Stomach smooth muscle (tissue), 2 donors: ENCODE results near the gene RAD51B.
A peak's percentile ranks its signal among the peaks of the same experiment; 100 is the strongest.

ENCODE experiments used
- H3K27ac ChIP-seq: one replicate; pipeline ENCODE4 v1.7.0; 2013; ENCODE audit warnings: mild to moderate bottlenecking, low read length, inconsistent platforms
- H3K27me3 ChIP-seq, 2 donors: one replicate each; pipeline ENCODE4 v1.7.0; 2013; ENCODE audit warnings: low read length in 2 of 2; ENCODE audit not compliant: insufficient read depth in 2 of 2, control insufficient read depth in 1 of 2
- H3K36me3 ChIP-seq, 2 donors: one replicate each; pipeline ENCODE4 v1.7.0; 2013; ENCODE audit warnings: low read length in 2 of 2; ENCODE audit not compliant: control insufficient read depth in 2 of 2, insufficient read depth in 2 of 2
- H3K4me1 ChIP-seq: one replicate; pipeline ENCODE4 v1.7.0; 2013; ENCODE audit warnings: low read length; ENCODE audit not compliant: control insufficient read depth, insufficient read depth
- H3K4me3 ChIP-seq, 2 donors: one replicate each; pipeline ENCODE4 v1.7.0; 2013; ENCODE audit warnings: low read length in 2 of 2
- H3K9ac ChIP-seq, 2 donors: one replicate each; pipeline ENCODE4 v1.7.0; 2013; ENCODE audit warnings: low read length in 2 of 2, mild to moderate bottlenecking in 1 of 2
- H3K9me3 ChIP-seq, 2 donors: one replicate each; pipeline ENCODE4 v1.7.0; 2013; ENCODE audit warnings: low read length in 2 of 2; ENCODE audit not compliant: control insufficient read depth in 2 of 2
- donor health status: healthy.
- donor health status: Pancreatic carcinoma.

The RAD51B gene

GRCh38 chr14:68583548-68584280 is 764.1 kb downstream of the RAD51B start:
- H3K9ac ChIP-seq, result no peak overlapping the region
- no peaks in the 10 kb centered on the region for H3K27me3 ChIP-seq
- H3K4me3 ChIP-seq, result no peak overlapping the region
- no peaks in the 10 kb centered on the region for H3K9me3 ChIP-seq
- peaks cover 37% of the 10 kb centered on the region for H3K4me1 ChIP-seq
- no peak overlapping the region for H3K27ac ChIP-seq
- H3K36me3 ChIP-seq, result no peaks in the 10 kb centered on the region

DNA sequence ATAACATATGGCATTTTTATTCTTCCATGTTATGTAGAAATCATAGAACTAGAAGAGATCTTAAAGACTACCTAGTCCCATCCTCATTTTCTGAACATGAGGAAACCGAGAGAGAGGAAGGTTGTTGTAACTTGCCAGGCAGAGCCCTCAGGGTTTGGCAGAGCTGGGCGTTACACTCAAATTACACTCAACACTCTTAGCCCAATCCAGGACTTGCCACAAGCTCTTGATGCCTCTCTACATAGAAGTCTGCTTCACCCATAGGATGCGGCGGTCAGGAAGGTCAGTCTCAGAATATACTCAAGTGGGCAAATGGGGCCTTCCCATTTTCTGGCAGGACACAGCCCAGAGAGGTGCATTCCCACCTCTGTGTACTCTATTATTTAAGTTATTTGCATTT is 765.2 kb downstream of the RAD51B start:
- Histone ChIP-seq H3K4me3 (no peak overlapping the region), H3K27me3 (no peaks in the 10 kb centered on the region), H3K4me1 (peaks cover 47% of the 10 kb centered on the region), H3K9me3 (no peaks in the 10 kb centered on the region), H3K27ac (peak overlapping the region; percentile 82), H3K36me3 (no peaks in the 10 kb centered on the region), H3K9ac (no peak overlapping the region)

DNA sequence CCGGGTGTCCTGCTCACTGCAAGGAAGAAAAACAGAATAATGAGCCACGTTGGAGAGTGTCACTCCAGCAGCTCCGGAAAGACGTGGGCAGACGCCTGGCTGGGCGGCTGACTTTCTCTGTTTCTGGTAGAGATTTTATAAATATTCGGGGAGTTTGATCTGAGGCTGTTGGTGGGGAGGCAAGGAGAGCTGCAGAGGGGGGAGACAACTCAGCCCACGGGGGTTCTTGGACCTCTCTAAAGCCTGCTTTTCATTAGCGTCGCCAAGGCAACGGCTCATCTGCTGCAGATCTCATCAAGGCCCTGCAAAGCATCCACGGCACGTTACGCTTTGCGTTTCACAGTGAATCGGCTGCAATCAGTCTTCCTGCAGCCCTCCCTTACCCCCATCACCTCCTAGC is 766.1 kb downstream of the RAD51B start:
- Histone ChIP-seq H3K4me3 (peak overlapping the region in 1 of 2 donors; percentile 39), H3K27me3 (no peaks in the 10 kb centered on the region), H3K9ac (peak overlapping the region in 1 of 2 donors; percentile 29), H3K4me1 (peaks cover 52% of the 10 kb centered on the region), H3K27ac (peak overlapping the region; percentile 82), H3K9me3 (no peaks in the 10 kb centered on the region), H3K36me3 (no peaks in the 10 kb centered on the region)

DNA sequence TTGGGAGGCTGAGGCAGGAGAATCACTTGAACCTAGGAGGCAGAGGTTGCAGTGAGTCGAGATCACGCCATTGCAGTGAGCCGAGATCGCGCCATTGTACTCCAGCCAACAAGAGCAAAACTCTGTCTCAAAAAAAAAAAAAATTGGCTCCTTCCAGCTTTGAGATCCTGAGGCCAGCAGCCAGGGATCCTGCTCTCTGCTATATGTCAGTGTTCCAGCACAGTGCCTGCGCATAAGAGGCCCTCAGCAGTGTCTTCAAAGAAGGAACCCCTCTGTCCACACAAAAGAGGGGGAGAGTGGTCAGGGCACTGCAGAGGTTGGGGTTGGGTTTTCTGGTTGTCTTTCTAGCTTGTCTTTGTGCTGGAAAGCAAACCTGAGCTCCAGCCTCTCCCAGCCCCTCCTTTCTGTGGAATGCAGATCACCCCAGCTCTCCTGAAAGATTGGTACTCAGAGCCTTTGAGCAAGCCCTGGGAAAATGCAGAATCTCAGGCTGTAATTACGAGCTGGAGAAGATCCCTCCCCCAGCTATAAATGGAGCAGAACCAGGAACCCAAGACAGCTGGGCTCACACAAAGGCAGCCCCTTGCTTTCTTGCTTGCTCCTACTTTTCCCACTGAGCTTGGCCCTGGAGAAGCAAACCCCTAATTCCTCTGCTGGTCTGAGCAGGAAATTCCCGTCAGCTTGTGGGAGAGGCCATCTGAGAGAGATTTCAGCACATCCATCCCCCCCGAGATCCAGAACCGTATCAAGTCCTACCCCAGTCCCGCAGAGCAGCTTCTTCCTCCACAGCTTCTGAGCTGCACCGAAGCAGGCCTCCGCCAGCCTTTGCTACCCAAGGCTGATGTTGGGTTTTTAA is 767.5 kb downstream of the RAD51B start:
- H3K4me1 ChIP-seq, result peaks cover 59% of the 10 kb centered on the region
- peak overlapping the region; percentile 82 for H3K27ac ChIP-seq
- H3K9ac ChIP-seq, result peak overlapping the region; percentile 23 to 29
- H3K4me3 ChIP-seq, result peak overlapping the region in 1 of 2 donors; percentile 15
- no peaks in the 10 kb centered on the region for H3K9me3 ChIP-seq
- H3K36me3 ChIP-seq, result no peaks in the 10 kb centered on the region
- H3K27me3 ChIP-seq, result no peaks in the 10 kb centered on the region

- H3K4me1 ChIP-seq, result peaks cover 59% of the 10 kb centered on the region
- no peaks in the 10 kb centered on the region for H3K9me3 ChIP-seq
Observed at GRCh38 chr14:68587931-68588330, 768.4 kb downstream of the RAD51B start.

GRCh38 chr14:68589447-68590200 is 770.0 kb downstream of the RAD51B start:
- Histone ChIP-seq H3K27ac (peak overlapping the region; percentile 82), H3K4me3 (peak overlapping the region in 1 of 2 donors; percentile 47), H3K9me3 (no peaks in the 10 kb centered on the region), H3K36me3 (no peaks in the 10 kb centered on the region), H3K9ac (peak overlapping the region; percentile 19 to 64), H3K27me3 (no peaks in the 10 kb centered on the region), H3K4me1 (peaks cover 59% of the 10 kb centered on the region)

More at GRCh38 chr14:68587931-68588330, 768.4 kb downstream of the RAD51B start:
- H3K36me3 ChIP-seq, result no peaks in the 10 kb centered on the region
- peak overlapping the region; percentile 82 for H3K27ac ChIP-seq
- H3K4me3 ChIP-seq, result no peak overlapping the region
- peak overlapping the region in 1 of 2 donors; percentile 29 for H3K9ac ChIP-seq
- no peaks in the 10 kb centered on the region for H3K27me3 ChIP-seq

DNA sequence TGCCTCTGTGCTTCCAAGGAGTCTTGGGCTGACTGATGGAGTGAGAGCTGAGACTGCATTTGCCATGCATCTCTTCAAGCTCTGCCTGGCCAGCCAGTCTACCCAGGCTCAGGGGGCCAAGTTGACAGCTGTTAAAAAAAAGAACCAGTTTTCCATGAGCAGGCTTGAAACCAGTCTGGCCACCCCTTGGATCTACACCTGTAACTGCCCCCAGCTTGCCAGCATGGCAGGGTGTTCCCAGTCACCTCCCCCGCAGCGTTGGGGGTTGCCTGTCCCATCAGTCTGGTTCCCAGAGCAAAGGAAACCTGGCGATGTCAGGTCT is 770.6 kb downstream of the RAD51B start:
- Histone ChIP-seq H3K27ac (peak overlapping the region; percentile 82), H3K9ac (peak overlapping the region; percentile 19 to 51), H3K9me3 (no peaks in the 10 kb centered on the region), H3K4me3 (no peak overlapping the region), H3K4me1 (peaks cover 58% of the 10 kb centered on the region), H3K27me3 (no peaks in the 10 kb centered on the region), H3K36me3 (no peaks in the 10 kb centered on the region)

GRCh38 chr14:68591786-68592185 is 772.2 kb downstream of the RAD51B start:
- Histone ChIP-seq H3K4me3 (no peak overlapping the region), H3K4me1 (peaks cover 48% of the 10 kb centered on the region), H3K36me3 (no peaks in the 10 kb centered on the region), H3K9me3 (no peaks in the 10 kb centered on the region), H3K27me3 (no peaks in the 10 kb centered on the region), H3K9ac (no peak overlapping the region), H3K27ac (no peak overlapping the region)

DNA sequence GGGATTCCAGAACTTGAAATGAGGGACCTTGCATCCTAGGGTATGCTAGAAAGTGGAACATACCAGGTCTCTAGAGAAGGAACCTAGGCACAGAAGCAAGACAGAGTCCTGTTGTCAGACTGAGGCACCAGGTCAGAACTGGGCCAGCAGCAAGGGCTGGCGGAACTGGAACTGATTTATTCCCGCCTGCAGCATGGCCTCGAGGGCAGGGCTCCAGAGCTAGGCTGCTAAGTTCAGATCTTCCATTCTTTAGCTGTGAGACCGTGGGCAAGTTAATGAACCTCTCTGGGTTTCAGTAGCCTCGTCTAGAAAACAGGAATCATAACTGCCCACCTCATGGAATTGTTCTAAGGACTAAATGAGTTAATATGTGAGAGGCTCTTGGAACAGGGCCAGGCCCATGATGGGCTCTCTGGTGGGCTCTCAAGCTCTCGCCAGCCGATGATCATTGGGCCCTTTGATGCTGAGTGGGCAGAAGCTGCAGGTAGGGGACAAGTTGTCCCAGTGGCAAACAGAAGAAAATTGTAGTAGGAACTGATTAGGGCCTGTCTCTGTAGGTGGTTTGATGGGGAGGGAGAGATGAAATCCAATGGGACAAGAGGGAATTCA is 773.5 kb downstream of the RAD51B start:
- Histone ChIP-seq H3K27me3 (no peaks in the 10 kb centered on the region), H3K4me3 (no peak overlapping the region), H3K27ac (no peak overlapping the region), H3K4me1 (peaks cover 39% of the 10 kb centered on the region), H3K9ac (no peak overlapping the region), H3K9me3 (no peaks in the 10 kb centered on the region), H3K36me3 (no peaks in the 10 kb centered on the region)

GRCh38 chr14:68593806-68594536 is 774.4 kb downstream of the RAD51B start:
- Histone ChIP-seq H3K9ac (no peak overlapping the region), H3K27ac (no peak overlapping the region), H3K4me3 (no peak overlapping the region), H3K4me1 (peaks cover 35% of the 10 kb centered on the region), H3K9me3 (no peaks in the 10 kb centered on the region), H3K36me3 (no peaks in the 10 kb centered on the region), H3K27me3 (no peaks in the 10 kb centered on the region)
